ENCODE data around the gene PLD3.

PLD3 gene

DNA sequence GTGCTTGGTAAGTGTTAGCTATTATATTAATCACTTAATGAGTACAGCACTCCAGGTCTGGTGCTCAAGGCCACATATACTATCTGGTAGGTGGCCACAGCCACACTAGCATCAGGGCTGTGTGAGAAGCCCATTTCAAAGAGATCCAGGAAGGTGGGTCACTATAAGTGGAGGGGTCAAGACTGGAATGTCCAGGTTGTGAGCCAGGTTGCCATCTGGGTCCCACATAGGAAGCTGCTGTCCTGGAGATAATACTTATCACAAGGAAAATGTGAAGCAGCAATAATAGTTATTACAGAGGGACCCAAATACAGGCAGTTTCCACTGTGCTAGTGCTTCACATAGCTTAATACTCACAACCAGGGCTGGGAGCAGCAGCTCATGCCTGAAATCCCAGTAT, 13.4 kb upstream of the PLD3 start:
- in situ Hi-C loops (cut with HindIII; ENCODE audit: low pct_ligation_motif_present, low sequenced_read_pairs), result no loop called here
- no peak for DNase-seq
- no peaks in the 10 kb centered on the region for H3K27me3 ChIP-seq (replicated peaks)

GRCh38 chr19:40335855-40336600, 12.5 kb upstream of the PLD3 start:
- H3K27ac ChIP-seq, result no peak overlapping the region
- TF ChIP-seq, protein P1, sequence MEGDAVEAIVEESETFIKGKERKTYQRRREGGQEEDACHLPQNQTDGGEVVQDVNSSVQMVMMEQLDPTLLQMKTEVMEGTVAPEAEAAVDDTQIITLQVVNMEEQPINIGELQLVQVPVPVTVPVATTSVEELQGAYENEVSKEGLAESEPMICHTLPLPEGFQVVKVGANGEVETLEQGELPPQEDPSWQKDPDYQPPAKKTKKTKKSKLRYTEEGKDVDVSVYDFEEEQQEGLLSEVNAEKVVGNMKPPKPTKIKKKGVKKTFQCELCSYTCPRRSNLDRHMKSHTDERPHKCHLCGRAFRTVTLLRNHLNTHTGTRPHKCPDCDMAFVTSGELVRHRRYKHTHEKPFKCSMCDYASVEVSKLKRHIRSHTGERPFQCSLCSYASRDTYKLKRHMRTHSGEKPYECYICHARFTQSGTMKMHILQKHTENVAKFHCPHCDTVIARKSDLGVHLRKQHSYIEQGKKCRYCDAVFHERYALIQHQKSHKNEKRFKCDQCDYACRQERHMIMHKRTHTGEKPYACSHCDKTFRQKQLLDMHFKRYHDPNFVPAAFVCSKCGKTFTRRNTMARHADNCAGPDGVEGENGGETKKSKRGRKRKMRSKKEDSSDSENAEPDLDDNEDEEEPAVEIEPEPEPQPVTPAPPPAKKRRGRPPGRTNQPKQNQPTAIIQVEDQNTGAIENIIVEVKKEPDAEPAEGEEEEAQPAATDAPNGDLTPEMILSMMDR (IDR thresholded peaks at IDR 0.05; ENCODE audit: low read depth, low read length, missing control alignments), result no peak
- no peak overlapping the region for H3K4me3 ChIP-seq (ENCODE audit: low read depth, low read length)
- in situ Hi-C loops (cut with HindIII; ENCODE audit: low pct_ligation_motif_present, low sequenced_read_pairs), result no loop called here
- DNase-seq, result no peak
- no peaks in the 10 kb centered on the region for H3K27me3 ChIP-seq (replicated peaks)
- peaks cover 34% of the 10 kb centered on the region for H3K36me3 ChIP-seq (replicated peaks)

More for the DNA sequence above, 13.4 kb upstream of the PLD3 start:
- Histone ChIP-seq H3K36me3 (replicated peaks) (peaks cover 37% of the 10 kb centered on the region), H3K27ac (no peak overlapping the region), H3K4me3 (ENCODE audit: low read depth, low read length) (no peak overlapping the region)
- TF ChIP-seq, protein P1 (IDR thresholded peaks at IDR 0.05; ENCODE audit: low read depth, low read length, missing control alignments), result no peak

GRCh38 chr19:40336601-40336900, 11.9 kb upstream of the PLD3 start:
- TF ChIP-seq, protein P1 (IDR thresholded peaks at IDR 0.05; ENCODE audit: low read depth, low read length, missing control alignments), result no peak
- in situ Hi-C loops (cut with HindIII; ENCODE audit: low pct_ligation_motif_present, low sequenced_read_pairs), result no loop called here
- Histone ChIP-seq H3K27ac (no peak overlapping the region), H3K27me3 (replicated peaks) (no peaks in the 10 kb centered on the region), H3K36me3 (replicated peaks) (peaks cover 30% of the 10 kb centered on the region), H3K4me3 (ENCODE audit: low read depth, low read length) (no peak overlapping the region)
- no peak for DNase-seq

DNA sequence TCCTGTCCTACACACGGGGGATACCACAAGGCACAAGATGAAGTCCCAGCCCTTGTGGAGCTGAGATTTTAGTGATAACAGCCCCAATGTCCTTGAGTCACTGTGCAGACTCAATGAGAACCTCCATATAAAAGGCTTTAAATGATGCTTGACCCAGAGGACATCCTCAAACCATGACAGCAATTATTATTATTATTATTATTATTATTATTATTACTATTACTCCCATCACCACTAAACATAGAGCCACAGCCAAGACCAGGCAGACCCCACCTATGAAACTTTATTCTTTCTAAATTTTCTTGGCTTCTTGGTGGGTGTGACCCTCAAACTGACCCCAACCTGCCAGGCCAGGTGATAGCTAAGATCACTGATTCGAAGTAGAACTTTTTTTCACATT, 11.4 kb upstream of the PLD3 start:
- no peak for DNase-seq
- in situ Hi-C loops (cut with HindIII; ENCODE audit: low pct_ligation_motif_present, low sequenced_read_pairs), result no loop called here
- no peak overlapping the region for H3K27ac ChIP-seq
- peaks cover 26% of the 10 kb centered on the region for H3K36me3 ChIP-seq (replicated peaks)
- H3K4me3 ChIP-seq (ENCODE audit: low read depth, low read length), result no peak overlapping the region
- no peaks in the 10 kb centered on the region for H3K27me3 ChIP-seq (replicated peaks)
- TF ChIP-seq, protein P1 (IDR thresholded peaks at IDR 0.05; ENCODE audit: low read depth, low read length, missing control alignments), result no peak

DNA sequence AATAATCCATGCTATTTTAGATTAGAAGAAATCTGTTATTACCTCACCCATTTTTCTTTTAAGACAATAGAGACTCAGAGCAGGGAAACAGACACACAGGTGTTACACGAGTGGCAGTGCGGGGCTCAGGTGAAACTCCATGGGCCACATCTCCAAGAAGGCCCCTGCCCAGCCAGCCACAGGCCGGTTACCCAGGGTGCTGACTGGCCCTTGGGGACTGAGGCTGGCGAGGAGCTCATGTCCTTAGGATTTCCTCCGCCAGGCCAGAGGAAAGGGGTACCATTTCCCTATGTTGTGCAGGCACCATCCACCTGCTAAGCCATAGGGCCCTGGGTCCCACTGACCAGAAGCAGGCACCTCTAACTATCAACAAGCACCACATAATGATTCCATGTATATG, 10.9 kb upstream of the PLD3 start:
- in situ Hi-C loops (cut with HindIII; ENCODE audit: low pct_ligation_motif_present, low sequenced_read_pairs), result no loop called here
- no peak for DNase-seq
- peaks cover 23% of the 10 kb centered on the region for H3K36me3 ChIP-seq (replicated peaks)
- H3K27ac ChIP-seq, result no peak overlapping the region
- H3K4me3 ChIP-seq (ENCODE audit: low read depth, low read length), result no peak overlapping the region
- H3K27me3 ChIP-seq (replicated peaks), result no peaks in the 10 kb centered on the region
- TF ChIP-seq, protein P1 (IDR thresholded peaks at IDR 0.05; ENCODE audit: low read depth, low read length, missing control alignments), result no peak
